NCI-H187 treated with DMSO at 0.1 percent for 48 hours (cell line): ENCODE measurements around the gene ARPP19.
"Not testable (repeated sequence)": the region's sequence is repeated elsewhere in the genome, so short reads cannot be mapped to it uniquely, and the experiment has no call there.

Experiments used
- DNase-seq: peaks from one replicate; lab custom pipeline; 2025; lab: John Stamatoyannopoulos, UW

The ARPP19 gene

GRCh38 chr15:52551186-52551585 is 17.6 kb downstream of the ARPP19 start:
- not testable (repeated sequence) for DNase-seq

GRCh38 chr15:52546031-52546751 is 22.6 kb downstream of the ARPP19 start:
- no peak for DNase-seq

GRCh38 chr15:52540374-52541012 is 28.3 kb downstream of the ARPP19 start:
- no peak for DNase-seq

- DNase-seq, result no peak
Measured at GRCh38 chr15:52537459-52537858, 31.4 kb downstream of the ARPP19 start.

GRCh38 chr15:52532427-52532826 is 36.4 kb downstream of the ARPP19 start:
- no peak for DNase-seq

GRCh38 chr15:52529940-52530339 is 38.9 kb downstream of the ARPP19 start:
- no peak for DNase-seq

GRCh38 chr15:52529341-52529924 is 39.4 kb downstream of the ARPP19 start:
- DNase-seq, result no peak

DNA sequence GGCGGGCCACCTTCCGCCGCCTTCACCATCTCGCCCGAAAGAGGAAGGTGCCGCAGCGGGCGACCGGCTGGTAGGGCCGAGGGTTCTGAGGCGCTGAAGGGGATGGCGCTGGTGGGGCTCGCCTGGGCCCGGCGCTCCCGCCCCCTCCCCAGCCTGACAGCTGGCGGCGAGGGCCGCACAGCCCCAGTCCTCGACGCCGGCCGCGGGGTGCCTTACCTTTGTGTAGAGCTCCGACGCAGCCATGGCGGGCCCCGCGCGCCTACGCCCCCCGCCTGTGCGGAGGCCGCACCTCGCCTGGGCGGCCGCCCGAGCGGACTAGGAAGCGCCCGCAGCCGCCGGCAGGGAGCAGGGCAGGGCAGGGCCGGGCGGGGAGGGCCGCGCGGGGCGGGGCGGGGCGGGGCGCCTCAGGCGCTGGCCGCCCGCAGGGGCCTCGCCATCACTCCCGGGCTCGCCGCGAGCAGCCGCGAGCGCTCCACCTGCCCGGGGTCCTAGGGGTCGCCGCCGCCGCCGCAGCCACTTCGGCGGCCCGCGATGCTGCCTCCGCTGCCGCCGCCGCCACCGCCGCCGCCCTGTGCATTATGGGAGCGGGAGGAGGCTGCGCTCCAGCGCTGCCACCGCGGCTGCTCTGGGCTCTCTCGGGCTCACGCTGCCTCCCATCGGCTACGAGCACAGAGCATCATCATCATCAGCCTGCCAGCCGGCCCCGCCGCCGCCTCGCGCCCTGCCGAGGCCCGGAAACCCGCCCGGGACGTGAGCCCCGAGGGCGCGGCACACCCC is 40.1 kb downstream of the ARPP19 start, which contains the start of gene MYO5A:
MYO5A (minus strand) TSS at position 317 of the 777 bp plus-strand sequence; CDS start at position 243, 74 bp downstream.
- DNase-seq, result no peak

GRCh38 chr15:52527911-52528563 is 40.8 kb downstream of the ARPP19 start:
- no peak for DNase-seq

GRCh38 chr15:52527196-52527910 is 41.5 kb downstream of the ARPP19 start:
- DNase-seq, result no peak

DNA sequence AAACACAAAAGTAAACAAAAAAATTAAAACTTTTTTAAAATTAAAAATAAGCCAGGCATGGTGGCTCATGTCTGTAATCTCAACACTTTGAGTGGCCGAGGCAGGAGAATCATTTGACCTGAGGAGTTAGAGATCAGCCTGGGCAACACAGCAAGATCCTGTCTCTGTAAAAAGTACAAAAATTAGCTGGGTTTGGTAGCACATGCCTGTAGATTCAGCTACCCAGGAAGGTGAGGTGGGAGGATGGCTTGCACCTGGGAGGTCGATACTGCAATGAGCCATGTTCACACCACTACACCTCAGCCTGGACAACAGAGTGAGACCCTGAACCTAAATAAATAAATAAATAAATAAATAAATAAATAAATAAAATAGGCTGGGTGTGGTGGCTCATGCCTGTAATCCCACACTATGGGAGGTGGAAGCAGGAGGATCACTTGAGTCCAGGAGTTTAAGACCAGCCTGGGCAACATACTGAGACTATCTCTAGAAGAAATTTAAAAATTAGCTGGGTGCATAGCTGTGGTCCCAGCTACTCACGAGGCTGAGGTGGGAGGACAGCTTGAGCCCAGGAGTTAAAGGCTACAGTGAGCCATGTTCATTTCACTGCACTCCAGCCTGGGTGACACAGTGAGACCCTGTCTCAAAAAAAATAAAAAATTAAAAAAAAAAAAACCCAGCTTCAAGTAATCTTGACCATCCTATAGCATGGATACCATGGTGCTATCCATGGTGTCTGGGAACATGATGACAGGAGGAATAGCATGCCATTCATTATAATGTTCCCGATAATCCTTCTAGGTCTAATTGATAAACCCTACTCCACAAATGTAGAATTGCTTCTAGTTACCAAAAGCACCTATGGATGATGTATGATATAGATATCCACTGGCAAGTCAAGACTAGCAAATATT is 44.4 kb downstream of the ARPP19 start:
- DNase-seq, result no peak

DNA sequence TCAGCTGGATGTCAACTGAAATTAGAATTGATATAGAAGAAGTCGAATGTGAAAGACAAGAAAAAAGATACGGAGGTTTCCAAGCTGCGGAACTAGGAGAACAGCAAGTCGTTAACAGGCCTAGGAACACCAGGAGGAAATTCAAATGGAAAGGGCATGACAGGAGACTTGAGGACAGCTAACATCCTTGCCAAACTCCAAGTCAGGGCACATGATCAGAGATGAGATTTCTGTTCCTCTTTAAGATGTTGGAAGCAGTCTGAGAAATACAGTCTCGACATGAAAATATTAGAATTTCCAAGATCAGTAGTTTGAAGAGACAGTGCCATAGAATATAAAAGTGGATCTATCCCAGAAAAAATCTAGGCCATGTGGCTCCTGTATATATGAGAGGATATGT is 45.2 kb downstream of the ARPP19 start:
- no peak for DNase-seq

DNA sequence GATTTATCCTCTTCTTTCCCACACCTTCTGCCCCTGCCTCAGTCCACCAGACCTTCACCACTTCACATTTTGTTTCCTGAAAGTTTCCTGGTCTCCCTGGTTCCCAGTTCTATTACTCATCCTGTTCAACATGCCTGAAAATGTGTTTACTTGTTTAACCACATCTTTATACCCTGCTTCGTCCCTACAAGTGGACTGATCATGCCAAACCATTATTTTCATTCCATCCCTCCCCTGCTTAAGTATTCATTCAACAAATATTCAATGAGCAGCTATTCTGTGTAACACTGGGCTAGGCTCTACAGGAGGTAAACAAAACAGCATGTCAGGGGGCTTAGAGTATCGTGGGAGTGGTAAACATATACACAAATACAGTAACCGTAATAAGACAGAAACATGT is 45.6 kb downstream of the ARPP19 start:
- no peak for DNase-seq

GRCh38 chr15:52521682-52522081 is 47.1 kb downstream of the ARPP19 start:
- DNase-seq, result no peak

DNA sequence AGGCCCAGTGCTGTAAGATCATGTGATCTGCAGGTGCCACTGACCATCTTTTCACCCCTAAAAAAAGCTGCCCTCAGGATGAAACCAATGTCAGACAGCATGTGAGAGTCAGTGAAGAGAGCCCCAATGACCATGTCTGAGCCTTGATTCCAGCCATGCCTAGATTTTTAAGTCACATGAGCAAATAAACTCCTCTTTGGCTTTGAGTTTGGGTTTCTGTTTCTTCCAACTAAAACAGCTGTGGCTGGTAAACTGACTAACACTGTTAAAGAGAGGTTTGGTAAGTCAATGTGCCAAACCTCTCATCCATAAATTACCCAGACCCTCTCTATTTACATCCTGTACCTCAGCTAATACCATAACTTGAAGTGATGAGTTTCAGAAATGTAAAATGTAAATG is 48.4 kb downstream of the ARPP19 start:
- DNase-seq, result no peak

DNA sequence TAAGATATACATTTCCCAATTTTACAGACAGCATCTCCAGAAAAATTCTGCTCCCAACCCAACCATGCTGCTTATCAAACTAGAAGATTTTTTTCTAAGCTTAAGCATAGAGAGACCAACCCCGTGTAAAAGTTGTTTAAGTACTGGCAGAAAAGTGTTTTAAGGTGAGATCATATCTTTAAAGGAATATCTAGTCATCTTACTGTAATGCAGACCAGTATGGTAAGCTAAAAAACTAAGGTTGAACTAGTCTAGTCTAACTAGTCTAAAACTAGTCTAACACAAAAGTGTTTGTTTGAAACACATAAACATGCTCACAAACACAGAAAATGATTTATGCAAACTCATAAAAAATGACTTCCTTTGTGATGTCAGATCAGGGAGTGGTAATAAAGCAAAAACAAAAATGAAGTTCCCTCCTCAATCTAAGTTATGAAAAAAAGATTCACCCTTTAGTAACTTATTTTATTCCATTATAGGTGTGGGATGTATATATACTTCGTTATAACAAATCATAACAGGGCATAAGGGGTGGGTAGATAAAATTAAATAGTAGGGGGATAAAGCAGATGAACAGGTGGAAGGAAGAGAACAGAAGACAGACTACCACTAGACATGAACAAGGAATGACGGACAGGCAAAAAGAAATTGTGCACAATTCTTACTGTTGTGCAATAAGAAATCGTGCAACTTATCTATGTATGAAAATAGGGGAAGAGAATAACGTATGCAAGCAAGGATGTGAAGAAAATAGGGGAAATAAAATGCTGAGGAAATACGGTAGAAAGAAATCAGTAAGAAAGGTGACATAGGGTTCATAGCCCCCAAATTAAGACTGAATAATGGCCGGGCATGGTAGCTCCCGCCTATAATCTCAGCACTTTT is 50.1 kb downstream of the ARPP19 start:
- no peak for DNase-seq

DNA sequence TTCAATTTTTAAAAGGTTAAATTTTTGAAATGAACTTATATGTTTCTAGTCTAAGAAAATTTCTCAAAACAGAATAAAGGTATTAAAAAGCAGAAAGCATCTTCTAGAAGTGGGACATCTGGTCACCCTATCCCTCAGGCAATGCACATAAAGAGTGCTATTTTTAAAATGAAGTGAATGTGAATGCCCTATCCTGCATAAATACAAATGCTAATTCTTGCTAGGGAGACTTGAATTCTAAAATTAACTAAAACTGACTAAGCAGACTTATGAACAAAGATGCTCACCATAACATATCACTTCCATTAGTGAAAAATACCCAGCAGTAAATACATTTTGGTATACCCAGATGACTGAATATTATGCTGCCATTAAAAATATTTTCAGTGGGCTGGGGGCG is 51.8 kb downstream of the ARPP19 start:
- no peak for DNase-seq

DNA sequence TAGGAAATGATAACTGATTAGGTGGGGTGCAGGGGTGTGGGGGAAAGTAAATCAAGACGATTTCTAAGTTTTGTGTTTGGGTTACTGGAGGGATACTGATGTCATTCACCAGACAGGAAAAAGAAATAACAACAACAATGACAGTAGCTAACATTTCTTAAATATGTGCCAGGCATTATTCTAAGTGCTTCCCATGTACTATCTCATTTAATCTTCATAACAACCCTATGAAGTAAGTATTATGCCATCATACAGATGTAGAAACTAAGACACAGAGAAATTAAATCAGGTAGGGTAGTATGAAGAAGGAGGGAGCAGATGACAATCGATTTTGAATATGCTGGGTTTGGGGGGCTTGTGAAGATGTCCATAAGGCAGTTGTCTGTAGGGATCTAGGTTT is 53.5 kb downstream of the ARPP19 start:
- DNase-seq, result no peak

- DNase-seq, result no peak
Measured at GRCh38 chr15:52514482-52514881, 54.3 kb downstream of the ARPP19 start.
